ENCODE data around the gene SV2C. TPM values are rescaled to one million over a fixed set of nuclear protein-coding genes. Genes with fewer than 3 reads are reported as not detected.
A peak's percentile ranks its signal among the peaks of the same experiment; 100 is the strongest.

Gene SV2C
- polyA plus RNA-seq, 1 donor = 3.0 TPM

GRCh38 chr5:76386360-76386759, 303.2 kb downstream of the SV2C start:
- H3K9me3 ChIP-seq (ENCODE audit: control insufficient read depth, low read depth, low read length) = no peaks in the 10 kb centered on the region
- H3K27me3 ChIP-seq (ENCODE audit: control insufficient read depth, insufficient read depth, low read length) = no peaks in the 10 kb centered on the region
- no peak for DNase-seq
- WGBS (ENCODE audit: insufficient coverage, low lambda C conversion rate) = no CpG with 5 or more reads among the region's 5 CpGs
- no peak overlapping the region for H3K27ac ChIP-seq (ENCODE audit: low read length)
- no peaks in the 10 kb centered on the region for H3K36me3 ChIP-seq (ENCODE audit: control insufficient read depth, insufficient read depth, low read length)
- no peak overlapping the region for H3K4me3 ChIP-seq (ENCODE audit: low read length)
- no peaks in the 10 kb centered on the region for H3K4me1 ChIP-seq (ENCODE audit: control insufficient read depth, insufficient read depth, low read length)

GRCh38 chr5:76388236-76388635, 305.1 kb downstream of the SV2C start:
- H3K27me3 ChIP-seq (ENCODE audit: control insufficient read depth, insufficient read depth, low read length) = no peaks in the 10 kb centered on the region
- H3K9me3 ChIP-seq (ENCODE audit: control insufficient read depth, low read depth, low read length) = no peaks in the 10 kb centered on the region
- 40% methylated on average over 1 of the region's 1 CpG for WGBS (ENCODE audit: insufficient coverage, low lambda C conversion rate)
- H3K27ac ChIP-seq (ENCODE audit: low read length) = no peak overlapping the region
- H3K4me1 ChIP-seq (ENCODE audit: control insufficient read depth, insufficient read depth, low read length) = no peaks in the 10 kb centered on the region
- no peak overlapping the region for H3K4me3 ChIP-seq (ENCODE audit: low read length)
- no peaks in the 10 kb centered on the region for H3K36me3 ChIP-seq (ENCODE audit: control insufficient read depth, insufficient read depth, low read length)
- DNase-seq = no peak

- H3K4me1 ChIP-seq (ENCODE audit: control insufficient read depth, insufficient read depth, low read length) = no peaks in the 10 kb centered on the region
These were observed 305.8 kb downstream of the SV2C start for GRCh38 chr5:76388791-76389512.

GRCh38 chr5:76389513-76390154, 306.5 kb downstream of the SV2C start:
- no peak for DNase-seq
- H3K4me1 ChIP-seq (ENCODE audit: control insufficient read depth, insufficient read depth, low read length) = no peaks in the 10 kb centered on the region
- H3K9me3 ChIP-seq (ENCODE audit: control insufficient read depth, low read depth, low read length) = no peaks in the 10 kb centered on the region
- no peaks in the 10 kb centered on the region for H3K36me3 ChIP-seq (ENCODE audit: control insufficient read depth, insufficient read depth, low read length)
- no peak overlapping the region for H3K4me3 ChIP-seq (ENCODE audit: low read length)
- no peak overlapping the region for H3K27ac ChIP-seq (ENCODE audit: low read length)
- WGBS (ENCODE audit: insufficient coverage, low lambda C conversion rate) = 95% methylated on average over 4 of the region's 13 CpGs
- no peaks in the 10 kb centered on the region for H3K27me3 ChIP-seq (ENCODE audit: control insufficient read depth, insufficient read depth, low read length)

More at GRCh38 chr5:76388791-76389512, 305.8 kb downstream of the SV2C start:
- Histone ChIP-seq H3K9me3 (ENCODE audit: control insufficient read depth, low read depth, low read length) (no peaks in the 10 kb centered on the region), H3K4me3 (ENCODE audit: low read length) (no peak overlapping the region), H3K36me3 (ENCODE audit: control insufficient read depth, insufficient read depth, low read length) (no peaks in the 10 kb centered on the region), H3K27me3 (ENCODE audit: control insufficient read depth, insufficient read depth, low read length) (no peaks in the 10 kb centered on the region), H3K27ac (ENCODE audit: low read length) (no peak overlapping the region)
- 95% methylated on average over 4 of the region's 11 CpGs for WGBS (ENCODE audit: insufficient coverage, low lambda C conversion rate)
- no peak for DNase-seq

GRCh38 chr5:76391014-76391413, 307.8 kb downstream of the SV2C start:
- Histone ChIP-seq H3K27ac (ENCODE audit: low read length) (no peak overlapping the region), H3K36me3 (ENCODE audit: control insufficient read depth, insufficient read depth, low read length) (no peaks in the 10 kb centered on the region), H3K9me3 (ENCODE audit: control insufficient read depth, low read depth, low read length) (no peaks in the 10 kb centered on the region), H3K4me3 (ENCODE audit: low read length) (no peak overlapping the region), H3K27me3 (ENCODE audit: control insufficient read depth, insufficient read depth, low read length) (no peaks in the 10 kb centered on the region), H3K4me1 (ENCODE audit: control insufficient read depth, insufficient read depth, low read length) (no peaks in the 10 kb centered on the region)
- DNase-seq = no peak
- WGBS (ENCODE audit: insufficient coverage, low lambda C conversion rate) = no CpG with 5 or more reads among the region's 9 CpGs

GRCh38 chr5:76393035-76393680, 310.0 kb downstream of the SV2C start:
- H3K36me3 ChIP-seq (ENCODE audit: control insufficient read depth, insufficient read depth, low read length) = no peaks in the 10 kb centered on the region
- H3K4me1 ChIP-seq (ENCODE audit: control insufficient read depth, insufficient read depth, low read length) = no peaks in the 10 kb centered on the region
- no peak overlapping the region for H3K27ac ChIP-seq (ENCODE audit: low read length)
- DNase-seq = no peak
- H3K9me3 ChIP-seq (ENCODE audit: control insufficient read depth, low read depth, low read length) = no peaks in the 10 kb centered on the region
- H3K27me3 ChIP-seq (ENCODE audit: control insufficient read depth, insufficient read depth, low read length) = no peaks in the 10 kb centered on the region
- H3K4me3 ChIP-seq (ENCODE audit: low read length) = no peak overlapping the region
- no CpG with 5 or more reads among the region's 5 CpGs for WGBS (ENCODE audit: insufficient coverage, low lambda C conversion rate)

- H3K36me3 ChIP-seq (ENCODE audit: control insufficient read depth, insufficient read depth, low read length) = no peaks in the 10 kb centered on the region
- no peak for DNase-seq
- no peaks in the 10 kb centered on the region for H3K27me3 ChIP-seq (ENCODE audit: control insufficient read depth, insufficient read depth, low read length)
- H3K4me3 ChIP-seq (ENCODE audit: low read length) = no peak overlapping the region
- WGBS (ENCODE audit: insufficient coverage, low lambda C conversion rate) = no CpG with 5 or more reads among the region's 2 CpGs
- peaks cover 2% of the 10 kb centered on the region for H3K4me1 ChIP-seq (ENCODE audit: control insufficient read depth, insufficient read depth, low read length)
- H3K27ac ChIP-seq (ENCODE audit: low read length) = no peak overlapping the region
- no peaks in the 10 kb centered on the region for H3K9me3 ChIP-seq (ENCODE audit: control insufficient read depth, low read depth, low read length)
These were observed 314.0 kb downstream of the SV2C start for GRCh38 chr5:76397200-76397599.

GRCh38 chr5:76399268-76399667, 316.1 kb downstream of the SV2C start:
- H3K27ac ChIP-seq (ENCODE audit: low read length) = no peak overlapping the region
- H3K27me3 ChIP-seq (ENCODE audit: control insufficient read depth, insufficient read depth, low read length) = no peaks in the 10 kb centered on the region
- 100% methylated on average over 1 of the region's 2 CpGs for WGBS (ENCODE audit: insufficient coverage, low lambda C conversion rate)
- H3K36me3 ChIP-seq (ENCODE audit: control insufficient read depth, insufficient read depth, low read length) = no peaks in the 10 kb centered on the region
- no peaks in the 10 kb centered on the region for H3K9me3 ChIP-seq (ENCODE audit: control insufficient read depth, low read depth, low read length)
- H3K4me3 ChIP-seq (ENCODE audit: low read length) = no peak overlapping the region
- DNase-seq = no peak
- peaks cover 3% of the 10 kb centered on the region for H3K4me1 ChIP-seq (ENCODE audit: control insufficient read depth, insufficient read depth, low read length)

- Histone ChIP-seq H3K9me3 (ENCODE audit: control insufficient read depth, low read depth, low read length) (no peaks in the 10 kb centered on the region), H3K27ac (ENCODE audit: low read length) (no peak overlapping the region), H3K27me3 (ENCODE audit: control insufficient read depth, insufficient read depth, low read length) (no peaks in the 10 kb centered on the region), H3K36me3 (ENCODE audit: control insufficient read depth, insufficient read depth, low read length) (no peaks in the 10 kb centered on the region), H3K4me3 (ENCODE audit: low read length) (no peak overlapping the region), H3K4me1 (ENCODE audit: control insufficient read depth, insufficient read depth, low read length) (peaks cover 8% of the 10 kb centered on the region)
- no peak for DNase-seq
- 89% methylated on average over 3 of the region's 5 CpGs for WGBS (ENCODE audit: insufficient coverage, low lambda C conversion rate)
These were observed 317.3 kb downstream of the SV2C start for GRCh38 chr5:76400466-76400865.

GRCh38 chr5:76401801-76402250, 318.6 kb downstream of the SV2C start:
- no peaks in the 10 kb centered on the region for H3K9me3 ChIP-seq (ENCODE audit: control insufficient read depth, low read depth, low read length)
- DNase-seq = no peak
- no peaks in the 10 kb centered on the region for H3K27me3 ChIP-seq (ENCODE audit: control insufficient read depth, insufficient read depth, low read length)
- no peaks in the 10 kb centered on the region for H3K36me3 ChIP-seq (ENCODE audit: control insufficient read depth, insufficient read depth, low read length)
- WGBS (ENCODE audit: insufficient coverage, low lambda C conversion rate) = no CpG with 5 or more reads among the region's 11 CpGs
- H3K4me3 ChIP-seq (ENCODE audit: low read length) = peak overlapping the region; percentile 70
- H3K4me1 ChIP-seq (ENCODE audit: control insufficient read depth, insufficient read depth, low read length) = peaks cover 8% of the 10 kb centered on the region
- H3K27ac ChIP-seq (ENCODE audit: low read length) = peak overlapping the region; percentile 75
